Measurements from ENCODE around the gene CD22. TPM values are rescaled to one million over a fixed set of nuclear protein-coding genes. Genes with fewer than 3 reads are reported as not detected.
"Not testable (repeated sequence)": the region's sequence is repeated elsewhere in the genome, so short reads cannot be mapped to it uniquely, and the experiment has no call there.

Gene CD22
- total RNA-seq, 2 experiments from 2014 or later: 0.52 to 0.63 TPM

DNA sequence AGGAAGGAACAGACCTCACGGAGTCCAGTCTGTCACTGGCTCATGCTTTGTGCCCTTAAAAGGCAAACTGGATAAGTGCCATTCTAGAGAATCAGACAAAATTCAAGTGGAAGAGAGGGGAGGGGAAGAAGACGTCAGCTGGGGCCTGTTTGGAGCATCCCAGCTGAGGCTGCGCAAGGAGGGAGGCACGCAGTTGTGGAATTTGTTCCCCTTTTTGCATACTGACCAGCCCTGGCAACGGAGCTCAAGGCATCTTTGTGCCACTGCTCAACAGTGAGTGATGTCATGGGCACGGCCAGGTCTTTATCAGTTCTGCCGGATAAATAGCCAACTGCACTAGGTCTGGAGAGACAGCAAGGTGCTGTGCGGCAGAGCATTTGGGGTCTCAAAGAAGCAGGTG is 41.7 kb downstream of the CD22 start, which contains the start of gene GPR42:
TSS of gene GPR42 (plus strand) at position 347 of the 400 bp plus-strand sequence. CDS start 292 bp downstream, outside the sequence.
- H3K9me3 Mint-ChIP-seq (ENCODE audit: insufficient read depth): no peaks in the 10 kb centered on the region
- no peak within 1 kb of the TSS for H3K4me3 Mint-ChIP-seq
- DNase-seq: no peak
- H3K36me3 Mint-ChIP-seq (ENCODE audit: low read depth): no peaks in the 10 kb centered on the region
- POLR2A ChIA-PET: no interaction called here
- CTCF ChIA-PET: no interaction called here
- no peak for ATAC-seq
- no peaks in the 10 kb centered on the region for H3K4me1 Mint-ChIP-seq (ENCODE audit: low read depth)
- no peak within 1 kb of the TSS for H3K27ac Mint-ChIP-seq
- H3K27me3 Mint-ChIP-seq (ENCODE audit: low read depth): peaks cover 22% of the 10 kb centered on the region

DNA sequence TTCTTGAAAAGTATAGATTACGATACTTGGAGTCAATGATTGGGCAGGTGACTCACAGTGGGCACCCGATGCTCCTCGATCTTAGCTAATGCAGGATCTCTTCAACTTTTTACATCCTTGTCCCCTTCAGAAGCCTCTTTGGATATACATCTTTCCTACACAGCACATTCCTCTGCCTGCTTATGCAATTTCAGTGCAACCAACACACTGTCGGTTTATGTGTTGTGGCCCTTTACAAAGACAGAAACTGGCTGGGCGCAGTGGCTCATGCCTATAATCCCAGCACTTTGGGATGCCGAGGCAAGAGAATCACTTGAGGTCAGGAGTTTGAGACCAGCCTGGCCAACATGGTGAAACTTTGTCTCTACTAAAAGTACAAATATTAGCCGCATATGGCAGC is 44.5 kb downstream of the CD22 start:
- ATAC-seq: no peak
- CTCF ChIA-PET: no interaction called here
- no peak overlapping the region for H3K27ac Mint-ChIP-seq
- H3K4me3 Mint-ChIP-seq: no peak overlapping the region
- H3K36me3 Mint-ChIP-seq (ENCODE audit: low read depth): no peaks in the 10 kb centered on the region
- H3K9me3 Mint-ChIP-seq (ENCODE audit: insufficient read depth): no peaks in the 10 kb centered on the region
- peaks cover 12% of the 10 kb centered on the region for H3K27me3 Mint-ChIP-seq (ENCODE audit: low read depth)
- POLR2A ChIA-PET: interaction anchor here (0.6 kb wide), 1 partner anchor 105 kb away, joined by 3 read pairs; no protein-coding TSS in a partner anchor
- H3K4me1 Mint-ChIP-seq (ENCODE audit: low read depth): no peaks in the 10 kb centered on the region
- DNase-seq: no peak

DNA sequence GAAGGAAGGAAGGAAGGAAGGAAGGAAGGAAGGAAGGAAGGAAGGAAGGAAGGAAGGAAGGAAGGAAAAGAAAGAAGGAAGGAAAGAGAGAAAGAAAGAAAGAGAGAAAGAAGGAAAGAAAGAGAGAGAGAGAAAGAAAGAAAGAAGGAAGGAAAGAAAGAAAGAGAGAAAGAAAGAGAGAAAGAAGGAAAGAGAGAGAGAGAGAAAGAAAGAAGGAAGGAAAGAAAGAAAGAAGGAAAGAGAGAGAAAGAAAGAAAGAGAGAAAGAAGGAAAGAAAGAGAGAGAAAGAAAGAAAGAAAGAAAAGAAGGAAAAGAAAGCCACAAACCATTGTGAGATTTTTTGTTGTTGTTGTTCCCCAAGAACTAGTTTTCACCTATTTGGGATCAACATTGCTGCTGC is 45.0 kb downstream of the CD22 start:
- CTCF ChIA-PET: interaction anchor here (0.9 to 1.4 kb wide), 2 partner anchors 21 to 121 kb away, joined by 4 to 6 read pairs; no protein-coding TSS in a partner anchor
- H3K9me3 Mint-ChIP-seq (ENCODE audit: insufficient read depth); H3K27me3 Mint-ChIP-seq (ENCODE audit: low read depth); ATAC-seq; DNase-seq; POLR2A ChIA-PET; H3K27ac Mint-ChIP-seq; H3K4me1 Mint-ChIP-seq (ENCODE audit: low read depth); H3K36me3 Mint-ChIP-seq (ENCODE audit: low read depth); H3K4me3 Mint-ChIP-seq: not testable (repeated sequence)

DNA sequence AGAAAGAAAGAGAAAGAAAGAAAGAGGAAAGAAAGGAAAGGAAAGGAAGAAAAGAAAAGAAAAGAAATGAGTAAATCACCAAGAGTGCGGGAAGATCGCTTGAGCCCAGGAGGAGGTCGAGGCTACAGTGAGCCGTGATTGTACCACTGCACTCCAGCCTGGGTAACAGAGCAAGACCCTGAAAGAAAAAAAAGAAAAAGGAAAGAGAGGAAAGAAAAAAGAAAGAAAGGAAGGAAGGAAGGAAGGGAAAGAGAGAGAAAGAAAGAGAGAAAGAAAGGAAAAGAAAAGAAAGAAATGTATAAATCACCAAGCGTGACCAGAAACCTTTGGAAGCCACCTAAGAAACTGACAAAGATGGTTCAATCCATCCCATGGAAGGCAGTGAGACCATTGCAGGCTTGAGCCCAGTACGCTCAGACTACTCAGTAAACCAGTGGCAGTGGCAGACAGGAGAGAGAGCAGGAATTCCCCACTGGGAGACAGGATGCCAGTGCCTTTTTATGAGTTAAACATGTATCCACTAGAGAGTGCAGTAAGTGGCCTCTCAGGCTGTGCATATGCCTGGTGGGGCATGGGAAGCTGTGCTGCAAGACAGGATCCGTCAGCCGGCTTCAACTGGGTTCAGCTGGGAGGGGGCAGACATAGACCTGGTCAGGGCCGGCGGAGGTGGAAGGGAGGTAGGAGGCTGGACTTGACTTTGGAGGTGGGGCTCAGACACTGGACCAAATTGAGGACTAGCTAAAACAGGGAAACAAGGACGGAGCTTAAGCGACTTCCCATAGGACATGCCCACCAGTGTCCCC is 46.7 kb downstream of the CD22 start:
- Mint-ChIP-seq H3K27ac (no peak overlapping the region), H3K4me1 (ENCODE audit: low read depth) (no peaks in the 10 kb centered on the region), H3K9me3 (ENCODE audit: insufficient read depth) (no peaks in the 10 kb centered on the region), H3K36me3 (ENCODE audit: low read depth) (no peaks in the 10 kb centered on the region), H3K4me3 (no peak overlapping the region), H3K27me3 (ENCODE audit: low read depth) (peaks cover 5% of the 10 kb centered on the region)
- DNase-seq (no peak), ATAC-seq (no peak)
- ChIA-PET CTCF (interaction anchor here (0.6 to 1.4 kb wide), 2 partner anchors 36 to 119 kb away, joined by 3 to 6 read pairs; no protein-coding TSS in a partner anchor), POLR2A (no interaction called here)

DNA sequence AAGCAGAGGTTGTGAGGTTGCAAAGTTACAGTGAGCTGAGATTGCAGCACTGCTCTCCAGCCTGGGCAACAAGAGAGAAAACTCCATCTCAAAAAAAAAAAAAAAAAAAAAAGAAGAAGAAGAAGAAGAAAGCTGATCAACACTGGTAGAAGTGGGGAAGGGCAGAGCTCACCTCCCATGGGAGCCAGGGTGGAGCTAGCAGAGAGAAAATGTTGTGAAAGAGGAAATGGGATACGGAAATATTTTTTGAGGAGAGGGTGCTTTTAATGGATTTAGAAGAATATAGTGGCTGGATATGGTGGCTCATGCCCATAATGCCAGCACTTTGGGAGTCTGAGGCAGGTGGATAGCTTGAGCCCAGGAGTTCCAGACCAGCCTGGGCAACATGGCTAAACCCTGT is 48.7 kb downstream of the CD22 start:
- Mint-ChIP-seq H3K9me3 (ENCODE audit: insufficient read depth) (no peaks in the 10 kb centered on the region), H3K27ac (no peak overlapping the region), H3K4me3 (no peak overlapping the region), H3K27me3 (ENCODE audit: low read depth) (peaks cover 11% of the 10 kb centered on the region), H3K36me3 (ENCODE audit: low read depth) (no peaks in the 10 kb centered on the region), H3K4me1 (ENCODE audit: low read depth) (no peaks in the 10 kb centered on the region)
- no peak for DNase-seq
- CTCF ChIA-PET: interaction anchor here (1.3 kb wide), 1 partner anchor 117 kb away, joined by 5 read pairs; no protein-coding TSS in a partner anchor
- POLR2A ChIA-PET: no interaction called here
- no peak for ATAC-seq

DNA sequence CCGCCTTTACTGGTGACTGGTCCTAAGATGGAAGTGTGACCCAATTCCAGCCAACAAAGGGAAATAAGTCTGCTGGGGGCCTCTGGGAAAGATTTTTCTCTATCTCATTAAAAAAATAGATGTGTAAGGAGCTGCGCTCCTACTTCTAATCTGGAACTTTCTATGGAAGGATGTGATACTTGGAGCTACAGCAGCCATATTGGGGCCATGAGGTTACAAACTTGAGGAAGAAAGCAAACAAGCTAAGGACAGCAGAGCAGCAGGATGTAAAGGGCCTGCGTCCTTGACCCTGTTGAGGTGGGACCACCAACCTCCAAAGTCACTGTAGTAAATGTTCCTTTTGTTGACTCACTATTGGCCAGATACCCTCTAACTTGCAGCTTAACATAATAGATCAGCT is 49.4 kb downstream of the CD22 start:
- ATAC-seq (no peak), DNase-seq (no peak)
- Mint-ChIP-seq H3K9me3 (ENCODE audit: insufficient read depth) (no peaks in the 10 kb centered on the region), H3K4me1 (ENCODE audit: low read depth) (no peaks in the 10 kb centered on the region), H3K4me3 (no peak overlapping the region), H3K27ac (no peak overlapping the region), H3K27me3 (ENCODE audit: low read depth) (peaks cover 12% of the 10 kb centered on the region), H3K36me3 (ENCODE audit: low read depth) (peaks cover 2% of the 10 kb centered on the region)
- ChIA-PET POLR2A (no interaction called here), CTCF (interaction anchor here (0.7 to 1.3 kb wide), 4 partner anchors 25 to 117 kb away, joined by 3 to 6 read pairs (median 4); no protein-coding TSS in a partner anchor)

DNA sequence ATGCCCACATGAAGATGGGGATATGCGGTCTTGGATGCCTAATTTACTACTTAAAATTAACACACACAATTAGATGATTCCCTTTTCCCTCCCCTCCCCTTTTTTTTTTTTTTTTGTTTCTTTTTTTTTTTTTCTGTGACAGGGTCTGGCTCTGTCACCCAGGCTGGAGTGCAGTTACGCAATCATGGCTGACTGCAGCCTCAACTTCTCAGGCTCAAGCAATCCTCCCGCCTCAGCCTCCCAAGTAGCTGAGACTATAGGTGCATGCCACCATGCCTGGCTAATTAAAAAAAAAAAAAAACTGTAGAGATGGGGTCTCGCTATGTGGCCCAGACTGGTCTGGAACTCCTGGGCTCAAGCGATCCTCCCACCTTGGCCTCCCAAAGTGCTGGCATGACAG is 50.6 kb downstream of the CD22 start:
- H3K9me3 Mint-ChIP-seq (ENCODE audit: insufficient read depth); H3K4me3 Mint-ChIP-seq; CTCF ChIA-PET; DNase-seq; POLR2A ChIA-PET; ATAC-seq; H3K4me1 Mint-ChIP-seq (ENCODE audit: low read depth); H3K27ac Mint-ChIP-seq; H3K36me3 Mint-ChIP-seq (ENCODE audit: low read depth): not testable (repeated sequence)
- H3K27me3 Mint-ChIP-seq (ENCODE audit: low read depth): peaks cover 16% of the 10 kb centered on the region

DNA sequence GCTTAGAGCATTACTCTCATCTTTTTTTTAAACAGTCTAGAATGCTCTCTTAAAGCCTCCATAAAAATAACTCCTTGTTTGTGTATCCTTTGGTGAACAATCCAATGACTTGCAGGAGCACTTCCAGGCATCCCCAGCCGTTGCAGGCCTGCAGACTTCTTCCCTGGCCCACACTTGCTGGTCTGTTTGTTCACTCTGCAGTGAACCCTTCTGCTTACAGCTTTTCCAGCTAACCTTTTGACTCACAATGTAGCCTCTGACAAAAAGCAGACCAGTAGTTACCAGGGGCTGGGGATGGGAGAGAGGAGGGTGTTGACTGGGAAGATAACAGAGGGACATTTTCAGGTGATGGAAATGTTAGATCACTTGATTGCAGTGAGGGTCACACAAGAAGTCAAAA is 51.0 kb downstream of the CD22 start:
- CTCF ChIA-PET: no interaction called here
- no peak for DNase-seq
- no peak for ATAC-seq
- Mint-ChIP-seq H3K36me3 (ENCODE audit: low read depth) (peaks cover 4% of the 10 kb centered on the region), H3K27me3 (ENCODE audit: low read depth) (peaks cover 19% of the 10 kb centered on the region), H3K27ac (no peak overlapping the region), H3K4me3 (no peak overlapping the region), H3K4me1 (ENCODE audit: low read depth) (no peaks in the 10 kb centered on the region), H3K9me3 (ENCODE audit: insufficient read depth) (no peaks in the 10 kb centered on the region)
- POLR2A ChIA-PET: no interaction called here

DNA sequence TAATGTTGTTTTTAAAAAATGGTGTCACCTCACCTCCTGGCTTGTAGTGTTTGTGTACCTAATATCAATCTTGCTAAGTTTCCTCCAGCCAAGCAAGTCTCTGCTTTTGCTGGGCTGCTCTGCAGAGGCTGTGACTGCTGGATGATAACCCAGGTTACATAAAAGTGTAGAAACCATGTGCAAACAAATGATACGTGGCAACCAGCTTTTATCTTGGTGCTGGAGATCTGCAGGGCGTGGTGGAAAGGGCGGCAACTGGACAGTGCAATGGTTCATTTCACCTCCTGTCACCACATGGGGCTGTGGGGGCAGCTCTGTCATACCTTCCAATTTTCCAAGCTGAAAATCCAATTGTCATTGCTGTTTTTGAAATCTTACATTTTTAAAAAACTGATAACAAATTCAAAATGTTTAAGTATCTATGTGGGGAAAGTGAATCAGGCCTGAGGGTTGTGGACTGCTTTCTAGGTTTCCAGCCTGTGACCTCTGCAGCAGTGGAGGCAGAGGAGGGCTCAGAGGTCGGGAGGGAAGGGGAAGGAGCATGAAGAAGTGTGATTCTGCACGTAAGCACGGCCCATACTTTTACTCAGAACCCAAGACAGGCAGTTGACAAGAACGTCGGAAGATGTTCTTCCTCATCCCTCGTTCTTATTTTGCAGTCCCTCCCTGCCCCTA is 51.6 kb downstream of the CD22 start:
- no peak overlapping the region for H3K27ac Mint-ChIP-seq
- CTCF ChIA-PET: no interaction called here
- POLR2A ChIA-PET: no interaction called here
- H3K4me3 Mint-ChIP-seq: no peak overlapping the region
- DNase-seq (no peak), ATAC-seq (no peak)
- no peaks in the 10 kb centered on the region for H3K9me3 Mint-ChIP-seq (ENCODE audit: insufficient read depth)
- peaks cover 4% of the 10 kb centered on the region for H3K36me3 Mint-ChIP-seq (ENCODE audit: low read depth)
- H3K4me1 Mint-ChIP-seq (ENCODE audit: low read depth): no peaks in the 10 kb centered on the region
- H3K27me3 Mint-ChIP-seq (ENCODE audit: low read depth): peaks cover 19% of the 10 kb centered on the region

DNA sequence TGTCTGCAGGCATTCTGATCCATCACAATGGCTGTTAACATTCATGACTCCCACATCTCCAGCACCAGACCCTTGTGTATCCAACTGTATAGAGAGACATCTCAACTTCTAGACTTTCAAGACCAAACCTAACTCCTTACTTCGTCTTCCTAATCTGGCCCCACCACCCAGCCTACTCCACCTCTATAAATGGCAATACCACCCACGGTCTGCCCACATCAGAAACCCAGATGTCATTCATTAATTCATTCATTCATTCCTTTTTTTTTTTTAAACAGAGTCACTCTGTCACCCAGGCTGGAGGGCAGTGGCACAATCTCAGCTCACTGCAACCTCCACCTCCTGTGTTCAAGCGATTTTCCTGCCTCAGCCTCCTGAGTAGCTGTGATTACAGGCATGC is 52.3 kb downstream of the CD22 start:
- CTCF ChIA-PET: no interaction called here
- Mint-ChIP-seq H3K27ac (no peak overlapping the region), H3K27me3 (ENCODE audit: low read depth) (peaks cover 19% of the 10 kb centered on the region), H3K4me3 (no peak overlapping the region), H3K9me3 (ENCODE audit: insufficient read depth) (peaks cover under 1% of the 10 kb centered on the region), H3K4me1 (ENCODE audit: low read depth) (no peaks in the 10 kb centered on the region), H3K36me3 (ENCODE audit: low read depth) (peaks cover 5% of the 10 kb centered on the region)
- DNase-seq (no peak), ATAC-seq (no peak)
- POLR2A ChIA-PET: no interaction called here

DNA sequence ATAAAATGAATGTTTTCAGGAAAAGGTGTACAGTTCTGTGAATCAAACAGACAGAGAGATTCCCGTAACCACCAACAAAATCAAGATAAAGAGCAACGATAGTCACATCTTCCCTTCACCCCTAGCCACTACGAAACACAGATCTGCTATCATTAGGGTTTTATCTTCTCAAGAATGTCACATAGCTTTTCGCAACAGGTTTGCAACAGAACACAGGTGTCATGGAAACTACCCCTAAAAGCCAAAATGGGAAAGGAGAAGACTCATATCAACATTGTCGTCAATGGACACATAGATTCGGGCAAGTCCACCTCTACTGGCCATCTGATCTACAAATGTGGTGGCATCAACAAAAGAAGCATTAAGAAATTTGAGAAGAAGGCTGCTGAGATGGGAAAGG is 52.9 kb downstream of the CD22 start:
- Mint-ChIP-seq H3K9me3 (ENCODE audit: insufficient read depth) (peaks cover 5% of the 10 kb centered on the region), H3K36me3 (ENCODE audit: low read depth) (peaks cover 7% of the 10 kb centered on the region), H3K4me1 (ENCODE audit: low read depth) (no peaks in the 10 kb centered on the region), H3K4me3 (no peak overlapping the region), H3K27ac (no peak overlapping the region), H3K27me3 (ENCODE audit: low read depth) (peaks cover 19% of the 10 kb centered on the region)
- DNase-seq: no peak
- ChIA-PET CTCF (interaction anchor here (1.0 kb wide), 1 partner anchor 50 kb away, joined by 3 read pairs; no protein-coding TSS in a partner anchor), POLR2A (no interaction called here)
- no peak for ATAC-seq

DNA sequence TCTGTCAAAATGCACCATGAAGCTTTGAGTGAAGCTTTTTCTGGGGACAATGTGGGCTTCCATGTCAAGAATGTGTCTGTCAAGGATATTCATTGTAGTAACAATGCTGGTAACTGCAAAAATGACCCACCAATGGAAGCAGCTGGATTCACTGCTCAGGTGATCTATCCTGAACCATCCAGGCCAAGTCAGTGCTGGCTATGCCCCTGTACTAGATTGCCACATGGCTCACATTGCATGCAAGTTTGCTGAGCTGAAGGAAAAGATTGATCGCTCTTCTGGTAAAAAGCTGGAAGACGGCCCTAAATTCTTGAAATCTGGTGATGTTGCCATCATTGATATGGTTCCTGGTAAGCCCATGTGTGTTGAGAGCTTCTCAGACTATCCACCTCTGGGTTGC is 54.5 kb downstream of the CD22 start:
- H3K9me3 Mint-ChIP-seq (ENCODE audit: insufficient read depth): peaks cover 7% of the 10 kb centered on the region
- H3K4me3 Mint-ChIP-seq: no peak overlapping the region
- H3K36me3 Mint-ChIP-seq (ENCODE audit: low read depth): peaks cover 7% of the 10 kb centered on the region
- ChIA-PET CTCF (interaction anchor here (1.6 kb wide), 1 partner anchor 112 kb away, joined by 5 read pairs; no protein-coding TSS in a partner anchor), POLR2A (no interaction called here)
- DNase-seq: no peak
- peaks cover 16% of the 10 kb centered on the region for H3K27me3 Mint-ChIP-seq (ENCODE audit: low read depth)
- ATAC-seq: no peak
- H3K27ac Mint-ChIP-seq: no peak overlapping the region
- no peaks in the 10 kb centered on the region for H3K4me1 Mint-ChIP-seq (ENCODE audit: low read depth)
